SK-N-SH (cell line): ENCODE data around the gene TUNAR. TPM values are rescaled to one million over a fixed set of nuclear protein-coding genes. Genes with fewer than 3 reads are reported as not detected.

Experiments
- CTCF ChIA-PET: fragments of 300-600, 350-600 bp; formaldehyde crosslinking; extraction: SDS; loops from one replicate; lab custom pipeline; 2021; lab: Yijun Ruan, JAX
- POLR2A ChIA-PET: fragments of 350-600 bp; sonication (Branson Sonifier 250); formaldehyde crosslinking; extraction: SDS; loops from one replicate; lab custom pipeline; 2020; ENCODE audit warnings: antibody characterized with exemption, inconsistent platforms; lab: Yijun Ruan, JAX
- DNase-seq: peaks from one replicate; pipeline ENCODE4 v3.0.0; 2012
- H2AFZ ChIP-seq: fragments of 200-600 bp; sonication (generic); 2 replicates; pipeline ENCODE4 v1.8.1; 2016; ENCODE audit warnings: antibody characterized with exemption, mild to moderate bottlenecking, low read depth
- H3F3A ChIP-seq: fragments of 200-600 bp; sonication (generic); replicated peaks from 2 replicates; pipeline ENCODE3; 2016; ENCODE audit warnings: antibody characterized with exemption, mild to moderate bottlenecking; ENCODE audit not compliant: insufficient read depth
- H3K27ac ChIP-seq, 2 experiments: fragments of 200-500 bp in 1 of 2; fragments of 200-600 bp in 1 of 2; sonication (Bioruptor generic) in 1 of 2; sonication (generic), shearing (Covaris generic) in 1 of 2; 2 replicates each; pipeline versions ENCODE4 v1.5.1 to v1.6.1; 2014 to 2016; ENCODE audit warnings: low read depth in 2 of 2, inconsistent platforms in 1 of 2, low read length in 1 of 2, mild to moderate bottlenecking in 1 of 2, mixed read lengths in 1 of 2
- H3K27me3 ChIP-seq: fragments of 200-600 bp; sonication (generic), shearing (Covaris generic); 2 replicates; pipeline ENCODE4 v1.6.1; 2016; ENCODE audit warnings: mixed run types; ENCODE audit not compliant: insufficient read depth
- H3K36me3 ChIP-seq, 2 experiments: fragments of 200-500 bp in 1 of 2; fragments of 200-600 bp in 1 of 2; sonication (Bioruptor generic) in 1 of 2; sonication (generic) in 1 of 2; replicated peaks in 1 of 2; 2 replicates each; pipeline versions ENCODE3 to v1.5.1; 2014 to 2016; ENCODE audit warnings: low read length in 1 of 2, mild to moderate bottlenecking in 1 of 2; ENCODE audit not compliant: insufficient read depth in 2 of 2, control insufficient read depth in 1 of 2
- H3K4me1 ChIP-seq, 2 experiments: fragments of 200-500 bp in 1 of 2; fragments of 200-600 bp in 1 of 2; sonication (Bioruptor generic) in 1 of 2; sonication (generic), shearing (Covaris generic) in 1 of 2; 2 replicates each; pipeline versions ENCODE4 v1.5.1 to v1.6.1; 2014 to 2016; ENCODE audit warnings: low read depth in 1 of 2, low read length in 1 of 2, mixed run types in 1 of 2; ENCODE audit not compliant: insufficient read depth in 2 of 2, control insufficient read depth in 1 of 2
- H3K4me2 ChIP-seq: fragments of 200-600 bp; sonication (generic), shearing (Covaris generic); 2 replicates; pipeline ENCODE4 v1.6.1; 2017; ENCODE audit warnings: mixed run types
- H3K4me3 ChIP-seq, 2 experiments: fragments of 200-500 bp in 1 of 2; fragments of 200-600 bp in 1 of 2; sonication (Bioruptor generic) in 1 of 2; sonication (generic), shearing (Covaris generic) in 1 of 2; 2 replicates each; pipeline versions ENCODE4 v1.5.1 to v1.8.1; 2014 to 2016; ENCODE audit warnings: low read depth in 2 of 2, inconsistent platforms in 1 of 2, low read length in 1 of 2, mild to moderate bottlenecking in 1 of 2, mixed read lengths in 1 of 2, moderate library complexity in 1 of 2
- H3K79me2 ChIP-seq: fragments of 200-600 bp; sonication (generic); 2 replicates; pipeline ENCODE4 v1.8.1; 2017; ENCODE audit warnings: mild to moderate bottlenecking; ENCODE audit not compliant: insufficient read depth
- H3K9ac ChIP-seq: fragments of 200-600 bp; sonication (generic); 2 replicates; pipeline ENCODE4 v1.6.1; 2017; ENCODE audit warnings: mixed run types
- H3K9me2 ChIP-seq: fragments of 200-600 bp; sonication (generic); 2 replicates; pipeline ENCODE4 v1.6.1; 2017; ENCODE audit warnings: mixed run types
- H3K9me3 ChIP-seq: fragments of 200-600 bp; sonication (generic); 2 replicates; pipeline ENCODE4 v1.6.1; 2017; ENCODE audit warnings: mixed run types, mild to moderate bottlenecking, moderate library complexity
- H4K20me1 ChIP-seq: fragments of 200-600 bp; sonication (generic); 2 replicates; pipeline ENCODE4 v1.6.1; 2017; ENCODE audit warnings: mild to moderate bottlenecking, mixed run types; ENCODE audit not compliant: insufficient read depth
- FOSL2 ChIP-seq: IDR thresholded peaks from 2 replicates; pipeline ENCODE4 v1.4.0; 2012; ENCODE audit warnings: low read depth, mild to moderate bottlenecking, moderate library complexity, borderline replicate concordance
- GABPA ChIP-seq: IDR thresholded peaks from 2 replicates; pipeline ENCODE4 v1.4.0; 2012; ENCODE audit warnings: low read depth, mild to moderate bottlenecking
- MEF2A ChIP-seq: IDR thresholded peaks from 2 replicates; pipeline ENCODE4 v1.4.0; 2012; ENCODE audit warnings: low read depth, borderline replicate concordance
- MXI1 ChIP-seq: IDR thresholded peaks from 2 replicates; pipeline ENCODE4 v1.6.1; 2012; ENCODE audit warnings: mild to moderate bottlenecking, low read depth, low read length, improper control_type of control experiment
- POLR2AphosphoS5 ChIP-seq: IDR thresholded peaks from 2 replicates; pipeline ENCODE4 v1.6.1; 2012; ENCODE audit warnings: low read depth, low read length
- RAD21 ChIP-seq: IDR thresholded peaks from 2 replicates; pipeline ENCODE4 v1.6.1; 2012; ENCODE audit warnings: mild to moderate bottlenecking, low read length
- RCOR1 ChIP-seq: fragments of 150-350 bp; IDR thresholded peaks from 2 replicates; pipeline ENCODE4 v1.6.1; 2017; ENCODE audit warnings: antibody characterized with exemption, low read length
- SMC3 ChIP-seq: IDR thresholded peaks from 2 replicates; pipeline ENCODE4 v1.6.1; 2012; ENCODE audit warnings: low read depth, low read length, improper control_type of control experiment
- WGBS: methylation state at CpG from one replicate; pipeline ENCODE4 v1.1.6; 2017; ENCODE audit warnings: low lambda C conversion rate; 5-methylcytosine and 5-hydroxymethylcytosine counted together
- polyA plus RNA-seq, 3 experiments: library from polyadenylated mRNA; depleted of rRNA; stranded (reverse); fragments of >200 nt; gene quantifications; 2 replicates each; pipeline ENCODE4 v1.2.3, GENCODE V29; 2012
- TF ChIP-seq, protein P1 (sequence below): IDR thresholded peaks from 2 replicates; pipeline ENCODE4 v1.4.0; 2012; ENCODE audit warnings: low read depth
- TF ChIP-seq, protein P2 (sequence below): fragments of 150-350 bp; IDR thresholded peaks from 2 replicates; pipeline ENCODE4 v1.6.1; 2016; ENCODE audit warnings: mild to moderate bottlenecking, low read depth, low read length
- TF ChIP-seq, protein P3 (sequence below): IDR thresholded peaks from 2 replicates; pipeline ENCODE4 v1.4.0; 2012; ENCODE audit warnings: low read depth, borderline replicate concordance
- TF ChIP-seq, protein P4 (sequence below): IDR thresholded peaks from 2 replicates; pipeline ENCODE4 v1.4.0; 2012; ENCODE audit warnings: low read depth, borderline replicate concordance
- TF ChIP-seq, protein P5 (sequence below): fragments of 200-600 bp; sonication (generic); IDR thresholded peaks from 2 replicates; pipeline ENCODE4 v1.6.1; 2017; ENCODE audit warnings: antibody characterized with exemption, mild to moderate bottlenecking, moderate library complexity

Gene TUNAR
- polyA plus RNA-seq, 1 of the 3 experiments (the other 2 are of a cell fraction): 0.02 TPM

DNA sequence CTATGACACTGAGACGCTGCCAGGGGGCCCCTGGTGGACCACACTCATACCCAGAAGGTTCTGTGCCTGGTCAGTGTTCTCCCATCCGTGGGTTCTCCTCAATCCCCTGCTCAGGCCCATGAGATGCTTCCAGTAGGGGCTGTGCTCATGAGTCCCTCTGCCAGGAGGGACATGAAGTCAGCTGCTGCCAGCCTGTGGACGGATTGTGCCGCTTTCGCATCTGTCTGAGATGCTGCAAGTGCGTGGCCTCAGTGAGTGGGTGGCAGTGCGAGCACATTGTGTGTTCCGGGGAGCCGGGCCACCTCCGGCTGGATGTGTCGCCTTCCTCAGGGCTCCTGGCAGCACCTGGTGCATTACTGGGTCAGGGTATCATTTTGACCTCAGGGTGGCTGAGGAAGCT, 15.5 kb downstream of the TUNAR start:
- Histone ChIP-seq H3K9ac (no peak overlapping the region), H2AFZ (0 out of 2 replicates have a peak overlapping the region, but pooled peaks have one; percentile 60), H3K9me2 (no peaks in the 10 kb centered on the region), H3K4me1 (peaks cover 2 to 6% of the 10 kb centered on the region in 2 experiments; a peak in 2 of 4 replicates), H3F3A (no peaks in the 10 kb centered on the region), H3K27ac (peak overlapping the region in 1 of 2 experiments; percentile 71; a peak in 1 of 4 replicates), H3K36me3 (no peaks in the 10 kb centered on the region), H3K9me3 (no peaks in the 10 kb centered on the region), H3K79me2 (no peaks in the 10 kb centered on the region), H4K20me1 (no peaks in the 10 kb centered on the region), H3K4me2 (peak overlapping the region; percentile 41; the same call in 1 of the 2 replicates), H3K27me3 (no peaks in the 10 kb centered on the region), H3K4me3 (no peak overlapping the region)
- WGBS: 79% methylated on average over 6 of the region's 11 CpGs
- no peak for TF ChIP-seq RAD21
- TF ChIP-seq, protein P1, sequence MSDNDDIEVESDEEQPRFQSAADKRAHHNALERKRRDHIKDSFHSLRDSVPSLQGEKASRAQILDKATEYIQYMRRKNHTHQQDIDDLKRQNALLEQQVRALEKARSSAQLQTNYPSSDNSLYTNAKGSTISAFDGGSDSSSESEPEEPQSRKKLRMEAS: no peak
- TF ChIP-seq, protein P2, sequence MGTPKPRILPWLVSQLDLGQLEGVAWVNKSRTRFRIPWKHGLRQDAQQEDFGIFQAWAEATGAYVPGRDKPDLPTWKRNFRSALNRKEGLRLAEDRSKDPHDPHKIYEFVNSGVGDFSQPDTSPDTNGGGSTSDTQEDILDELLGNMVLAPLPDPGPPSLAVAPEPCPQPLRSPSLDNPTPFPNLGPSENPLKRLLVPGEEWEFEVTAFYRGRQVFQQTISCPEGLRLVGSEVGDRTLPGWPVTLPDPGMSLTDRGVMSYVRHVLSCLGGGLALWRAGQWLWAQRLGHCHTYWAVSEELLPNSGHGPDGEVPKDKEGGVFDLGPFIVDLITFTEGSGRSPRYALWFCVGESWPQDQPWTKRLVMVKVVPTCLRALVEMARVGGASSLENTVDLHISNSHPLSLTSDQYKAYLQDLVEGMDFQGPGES: no peak
- TF ChIP-seq, protein P3, sequence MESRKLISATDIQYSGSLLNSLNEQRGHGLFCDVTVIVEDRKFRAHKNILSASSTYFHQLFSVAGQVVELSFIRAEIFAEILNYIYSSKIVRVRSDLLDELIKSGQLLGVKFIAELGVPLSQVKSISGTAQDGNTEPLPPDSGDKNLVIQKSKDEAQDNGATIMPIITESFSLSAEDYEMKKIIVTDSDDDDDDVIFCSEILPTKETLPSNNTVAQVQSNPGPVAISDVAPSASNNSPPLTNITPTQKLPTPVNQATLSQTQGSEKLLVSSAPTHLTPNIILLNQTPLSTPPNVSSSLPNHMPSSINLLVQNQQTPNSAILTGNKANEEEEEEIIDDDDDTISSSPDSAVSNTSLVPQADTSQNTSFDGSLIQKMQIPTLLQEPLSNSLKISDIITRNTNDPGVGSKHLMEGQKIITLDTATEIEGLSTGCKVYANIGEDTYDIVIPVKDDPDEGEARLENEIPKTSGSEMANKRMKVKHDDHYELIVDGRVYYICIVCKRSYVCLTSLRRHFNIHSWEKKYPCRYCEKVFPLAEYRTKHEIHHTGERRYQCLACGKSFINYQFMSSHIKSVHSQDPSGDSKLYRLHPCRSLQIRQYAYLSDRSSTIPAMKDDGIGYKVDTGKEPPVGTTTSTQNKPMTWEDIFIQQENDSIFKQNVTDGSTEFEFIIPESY: no peak
- no peak for TF ChIP-seq MEF2A
- no peak for TF ChIP-seq RCOR1
- ChIA-PET POLR2A (no interaction called here), CTCF (no interaction called here)
- DNase-seq: no peak

DNA sequence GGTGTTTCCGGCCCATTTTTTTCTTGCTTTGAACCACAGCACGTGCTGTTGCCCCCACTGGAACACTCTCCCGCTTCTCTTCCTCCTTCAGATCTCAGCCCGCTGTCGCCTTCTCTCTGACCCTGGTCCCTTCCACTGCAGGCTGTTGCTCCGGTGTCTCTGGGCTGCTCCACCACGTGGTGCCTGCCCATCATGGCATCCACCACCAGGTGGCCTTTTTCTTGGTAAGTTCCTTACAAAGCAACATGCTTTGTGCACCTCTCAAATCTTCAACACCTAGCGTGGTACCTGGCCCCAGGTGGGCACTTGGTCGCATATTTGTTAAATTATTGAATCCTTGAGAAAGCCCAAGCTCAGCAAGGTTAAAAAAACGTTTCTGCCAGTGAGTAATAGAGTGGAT, 19.1 kb downstream of the TUNAR start:
- peaks cover 0 to 10% of the 10 kb centered on the region in 2 experiments; a peak in 2 of 4 replicates for H3K4me1 ChIP-seq
- no peak overlapping the region for H3K9ac ChIP-seq
- H3K36me3 ChIP-seq: no peaks in the 10 kb centered on the region
- H2AFZ ChIP-seq: no peak overlapping the region
- no peak overlapping the region for H3K27ac ChIP-seq
- TF ChIP-seq MXI1 (no peak), SMC3 (peak; percentile 24; the same call in 1 of the 2 replicates), GABPA (no peak), RAD21 (0 out of 2 replicates have a peak, but pooled peaks have one; percentile 22), POLR2AphosphoS5 (no peak), FOSL2 (no peak)
- TF ChIP-seq, protein P4, sequence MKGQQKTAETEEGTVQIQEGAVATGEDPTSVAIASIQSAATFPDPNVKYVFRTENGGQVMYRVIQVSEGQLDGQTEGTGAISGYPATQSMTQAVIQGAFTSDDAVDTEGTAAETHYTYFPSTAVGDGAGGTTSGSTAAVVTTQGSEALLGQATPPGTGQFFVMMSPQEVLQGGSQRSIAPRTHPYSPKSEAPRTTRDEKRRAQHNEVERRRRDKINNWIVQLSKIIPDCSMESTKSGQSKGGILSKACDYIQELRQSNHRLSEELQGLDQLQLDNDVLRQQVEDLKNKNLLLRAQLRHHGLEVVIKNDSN: peak; percentile 46; the same call in 1 of the 2 replicates
- TF ChIP-seq, protein P5, sequence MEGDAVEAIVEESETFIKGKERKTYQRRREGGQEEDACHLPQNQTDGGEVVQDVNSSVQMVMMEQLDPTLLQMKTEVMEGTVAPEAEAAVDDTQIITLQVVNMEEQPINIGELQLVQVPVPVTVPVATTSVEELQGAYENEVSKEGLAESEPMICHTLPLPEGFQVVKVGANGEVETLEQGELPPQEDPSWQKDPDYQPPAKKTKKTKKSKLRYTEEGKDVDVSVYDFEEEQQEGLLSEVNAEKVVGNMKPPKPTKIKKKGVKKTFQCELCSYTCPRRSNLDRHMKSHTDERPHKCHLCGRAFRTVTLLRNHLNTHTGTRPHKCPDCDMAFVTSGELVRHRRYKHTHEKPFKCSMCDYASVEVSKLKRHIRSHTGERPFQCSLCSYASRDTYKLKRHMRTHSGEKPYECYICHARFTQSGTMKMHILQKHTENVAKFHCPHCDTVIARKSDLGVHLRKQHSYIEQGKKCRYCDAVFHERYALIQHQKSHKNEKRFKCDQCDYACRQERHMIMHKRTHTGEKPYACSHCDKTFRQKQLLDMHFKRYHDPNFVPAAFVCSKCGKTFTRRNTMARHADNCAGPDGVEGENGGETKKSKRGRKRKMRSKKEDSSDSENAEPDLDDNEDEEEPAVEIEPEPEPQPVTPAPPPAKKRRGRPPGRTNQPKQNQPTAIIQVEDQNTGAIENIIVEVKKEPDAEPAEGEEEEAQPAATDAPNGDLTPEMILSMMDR: peak; percentile 46
- TF ChIP-seq, all 33 proteins: peak for 4
- CTCF ChIA-PET: interaction anchor here (0.6 to 1.3 kb wide), 7 partner anchors 11 to 1318 kb away, joined by 3 read pairs; no protein-coding TSS in a partner anchor
- no peaks in the 10 kb centered on the region for H3F3A ChIP-seq
- no peaks in the 10 kb centered on the region for H3K79me2 ChIP-seq
- no peaks in the 10 kb centered on the region for H3K9me3 ChIP-seq
- POLR2A ChIA-PET: no interaction called here
- 43% methylated on average over 10 of the region's 10 CpGs for WGBS
- no peaks in the 10 kb centered on the region for H3K27me3 ChIP-seq
- H3K4me3 ChIP-seq: no peak overlapping the region
- no peak overlapping the region for H3K4me2 ChIP-seq
- no peaks in the 10 kb centered on the region for H3K9me2 ChIP-seq
- no peaks in the 10 kb centered on the region for H4K20me1 ChIP-seq
- peak; percentile 57 for DNase-seq
